HG03521 (cell line): ENCODE data around the gene DBF4B.

Experiments
- ATAC-seq: cut with Tn5 transposase; IDR thresholded peaks from one replicate; pipeline ENCODE4 v1.9.1; 2021; ENCODE audit warnings: mild to moderate bottlenecking, moderate library complexity; ENCODE audit not compliant: unreplicated experiment

DBF4B gene

DNA sequence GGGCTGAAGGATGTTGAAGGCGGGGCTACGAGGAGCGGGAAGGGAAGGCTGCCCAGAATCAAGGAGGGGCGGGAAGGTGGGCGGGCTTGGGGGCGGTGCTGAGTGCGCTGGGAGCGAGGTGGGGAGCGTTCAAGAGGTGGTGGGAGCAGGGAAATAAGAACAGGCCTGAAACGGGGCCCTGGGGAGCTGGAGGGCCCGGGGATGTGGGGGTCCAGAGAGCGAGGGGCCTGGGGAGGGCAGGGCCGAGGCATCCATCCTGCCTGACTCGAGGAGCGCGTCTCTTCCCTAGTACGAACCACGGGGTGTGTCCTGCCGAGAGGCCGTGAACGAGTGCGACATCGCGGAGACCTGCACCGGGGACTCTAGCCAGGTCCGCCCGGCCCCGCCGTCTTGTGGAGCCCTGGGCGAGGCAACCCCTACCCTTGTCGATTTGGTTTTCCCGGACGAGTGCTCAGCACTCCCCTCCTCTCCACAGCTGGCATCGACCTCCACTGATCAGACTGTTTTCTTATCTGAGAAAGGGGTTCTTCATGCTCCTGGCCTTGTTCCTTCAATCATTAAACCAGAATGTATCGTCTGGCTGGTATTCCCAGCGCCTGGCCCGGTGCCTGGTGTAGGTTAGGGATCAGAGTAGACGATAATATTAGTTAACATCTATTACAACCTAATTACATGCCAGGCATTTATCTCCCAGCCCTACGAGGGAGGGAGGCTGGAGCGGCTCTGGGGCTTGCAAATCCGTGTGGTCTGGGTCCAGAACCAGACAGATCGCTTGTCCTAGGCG lies 67.6 kb downstream of the DBF4B start:
- ATAC-seq = peak; percentile 14

DNA sequence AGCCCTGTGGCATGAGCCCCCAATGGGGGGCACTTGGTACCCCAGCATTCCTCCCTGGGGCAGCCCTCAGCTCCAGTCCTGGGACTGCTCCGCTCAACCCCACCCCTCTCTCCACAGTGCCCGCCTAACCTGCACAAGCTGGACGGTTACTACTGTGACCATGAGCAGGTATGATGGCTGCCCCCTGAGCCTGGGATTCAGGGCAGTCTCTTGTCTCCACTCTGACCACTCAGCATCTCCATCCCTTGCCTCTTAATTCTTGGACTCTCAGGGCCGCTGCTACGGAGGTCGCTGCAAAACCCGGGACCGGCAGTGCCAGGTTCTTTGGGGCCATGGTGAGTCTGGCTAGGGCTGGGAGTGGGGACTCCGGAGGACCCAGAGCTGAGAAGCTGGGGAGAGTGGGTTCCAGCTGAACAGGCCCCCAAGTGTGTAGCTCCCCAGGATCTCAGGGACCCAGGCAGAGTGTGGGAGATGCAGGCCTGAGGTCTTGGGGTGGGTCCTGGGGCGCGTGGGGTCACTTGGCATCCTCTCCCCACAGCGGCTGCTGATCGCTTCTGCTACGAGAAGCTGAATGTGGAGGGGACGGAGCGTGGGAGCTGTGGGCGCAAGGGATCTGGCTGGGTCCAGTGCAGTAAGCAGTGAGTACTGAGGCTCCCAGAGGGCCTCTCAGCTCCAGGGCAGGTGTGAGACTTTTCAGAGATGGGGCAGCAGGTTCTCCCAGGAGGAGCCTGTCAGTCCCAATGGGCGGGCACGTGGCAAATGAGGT lies 68.3 kb downstream of the DBF4B start:
- no peak for ATAC-seq

GRCh38 chr17:44777394-44778348 lies 69.2 kb downstream of the DBF4B start:
- no peak for ATAC-seq

- no peak for ATAC-seq
Observed at GRCh38 chr17:44778656-44779210, 70.3 kb downstream of the DBF4B start.

- ATAC-seq = no peak
Observed at GRCh38 chr17:44779211-44780025, 71.0 kb downstream of the DBF4B start.

DNA sequence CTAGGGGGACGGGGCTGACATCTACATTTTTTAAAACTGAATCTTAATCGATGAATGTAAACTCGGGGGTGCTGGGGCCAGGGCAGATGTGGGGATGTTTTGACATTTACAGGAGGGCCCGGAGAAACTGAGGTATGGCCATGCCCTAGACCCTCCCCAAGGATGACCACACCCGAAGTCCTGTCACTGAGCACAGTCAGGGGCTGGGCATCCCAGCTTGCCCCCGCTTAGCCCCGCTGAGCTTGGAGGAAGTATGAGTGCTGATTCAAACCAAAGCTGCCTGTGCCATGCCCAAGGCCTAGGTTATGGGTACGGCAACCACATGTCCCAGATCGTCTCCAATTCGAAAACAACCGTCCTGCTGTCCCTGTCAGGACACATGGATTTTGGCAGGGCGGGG lies 71.7 kb downstream of the DBF4B start:
- ATAC-seq = no peak

- no peak for ATAC-seq
Observed at GRCh38 chr17:44780845-44781480, 72.5 kb downstream of the DBF4B start.

DNA sequence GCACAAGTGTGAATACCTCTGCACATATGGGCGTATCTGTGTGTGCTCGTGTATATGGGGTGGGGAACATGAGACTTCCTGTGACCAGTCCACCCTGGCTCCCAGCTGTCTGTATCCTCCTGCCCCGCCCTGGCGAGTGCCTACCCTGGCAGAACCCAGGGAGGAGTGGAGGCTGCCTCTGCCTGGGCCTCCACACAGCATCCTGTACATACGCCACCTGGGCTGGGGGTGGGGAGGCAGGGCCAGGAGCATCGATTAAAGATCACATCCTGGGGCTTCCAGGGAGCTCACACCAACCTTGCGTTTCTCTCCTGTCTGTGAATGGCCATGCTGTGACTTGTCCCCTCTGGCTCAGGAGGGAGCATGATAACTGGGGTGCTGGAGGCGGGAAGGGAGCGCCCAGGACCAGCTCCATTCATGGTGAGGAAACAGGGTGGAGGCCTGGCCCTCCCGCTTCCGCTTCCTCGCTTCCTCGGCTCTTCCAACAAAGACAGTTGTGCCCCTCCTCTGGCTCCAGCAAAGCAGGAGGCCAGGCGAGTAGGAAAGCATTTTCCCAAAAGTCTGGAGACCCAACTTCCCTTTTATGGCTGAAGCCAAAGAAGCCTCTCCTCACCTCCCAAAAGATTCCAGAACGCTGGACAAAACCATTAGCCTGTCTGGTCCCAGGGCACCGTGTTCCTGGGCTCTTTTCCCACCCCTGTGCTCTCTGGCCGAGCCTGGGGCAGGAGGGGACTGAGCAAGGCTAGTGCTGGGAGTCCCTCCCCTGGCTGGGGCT lies 73.3 kb downstream of the DBF4B start:
- no peak for ATAC-seq

DNA sequence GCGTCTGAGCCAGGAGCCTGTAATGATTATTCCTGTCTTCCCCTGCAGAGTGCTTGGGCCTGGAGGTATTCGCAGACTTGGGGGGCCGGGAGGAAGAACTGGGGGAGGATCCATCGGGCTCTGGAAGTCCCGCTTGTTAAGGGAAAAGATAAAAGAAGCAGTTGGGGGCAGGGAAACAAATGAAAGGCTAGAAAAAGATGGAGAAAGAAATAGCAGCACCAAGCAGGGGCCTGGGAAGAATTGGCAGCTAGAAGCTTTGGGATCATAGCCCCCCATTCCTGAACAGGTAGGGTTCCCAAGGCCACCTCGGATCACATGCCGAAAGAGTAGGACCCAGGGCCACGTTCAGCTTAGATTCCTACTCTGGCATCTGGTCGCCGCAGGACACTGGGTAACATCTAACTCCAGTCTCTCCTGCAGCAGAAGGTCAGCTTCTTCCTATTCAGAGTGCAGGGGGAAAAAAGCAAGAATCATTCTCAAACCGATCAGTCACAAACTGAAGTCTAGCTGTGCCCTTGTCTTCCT lies 73.9 kb downstream of the DBF4B start:
- no peak for ATAC-seq

- ATAC-seq = no peak
Observed at GRCh38 chr17:44785921-44786320, 77.5 kb downstream of the DBF4B start.

DNA sequence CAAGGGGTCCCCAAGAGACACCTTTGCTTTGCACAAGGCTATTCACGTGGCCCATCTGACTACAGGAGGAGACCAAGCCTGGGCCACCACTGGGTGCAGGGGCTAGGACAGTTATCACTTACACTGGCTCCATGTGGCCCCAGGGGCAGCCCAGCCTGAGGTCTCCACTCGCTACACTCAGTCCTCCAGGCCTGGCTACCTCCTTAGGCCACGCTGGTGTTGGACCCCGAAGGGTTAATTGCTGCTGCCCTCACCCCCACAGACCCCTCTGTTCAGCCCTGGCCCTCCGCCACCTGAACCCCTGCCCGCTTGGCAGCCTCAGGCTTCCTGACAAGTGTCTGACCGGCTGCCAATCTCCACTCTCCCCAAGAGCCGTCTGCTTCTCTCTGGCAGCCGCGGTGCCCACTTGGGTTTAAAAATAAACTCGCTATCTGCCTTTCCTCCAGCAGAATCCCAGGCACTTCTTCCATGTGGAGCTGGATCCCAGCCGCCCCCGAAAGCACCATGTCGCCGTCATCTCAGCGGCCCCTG lies 78.2 kb downstream of the DBF4B start:
- ATAC-seq = no peak

- ATAC-seq = no peak
Observed at GRCh38 chr17:44787271-44787940, 78.9 kb downstream of the DBF4B start.

DNA sequence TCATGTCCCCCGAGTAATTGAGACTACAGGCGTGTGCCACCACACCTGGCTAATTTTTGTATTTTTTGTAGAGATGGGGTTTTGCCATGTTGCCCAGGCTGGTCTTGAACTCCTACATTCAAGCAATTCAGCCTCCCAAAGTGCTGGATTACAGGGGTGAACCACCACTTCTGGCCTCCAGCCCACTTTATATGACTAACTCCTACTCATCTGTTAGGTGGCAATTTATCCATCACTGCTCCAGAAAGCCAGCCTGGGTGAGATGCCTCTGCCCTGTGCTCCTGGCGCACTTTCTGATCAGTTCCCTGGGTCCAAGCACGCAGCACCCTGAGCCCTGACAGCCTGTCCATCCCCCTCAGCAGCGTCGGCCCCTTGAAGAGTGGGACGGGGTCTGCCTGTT lies 79.7 kb downstream of the DBF4B start:
- ATAC-seq = no peak

GRCh38 chr17:44792276-44792675 lies 83.8 kb downstream of the DBF4B start:
- ATAC-seq = no peak

DNA sequence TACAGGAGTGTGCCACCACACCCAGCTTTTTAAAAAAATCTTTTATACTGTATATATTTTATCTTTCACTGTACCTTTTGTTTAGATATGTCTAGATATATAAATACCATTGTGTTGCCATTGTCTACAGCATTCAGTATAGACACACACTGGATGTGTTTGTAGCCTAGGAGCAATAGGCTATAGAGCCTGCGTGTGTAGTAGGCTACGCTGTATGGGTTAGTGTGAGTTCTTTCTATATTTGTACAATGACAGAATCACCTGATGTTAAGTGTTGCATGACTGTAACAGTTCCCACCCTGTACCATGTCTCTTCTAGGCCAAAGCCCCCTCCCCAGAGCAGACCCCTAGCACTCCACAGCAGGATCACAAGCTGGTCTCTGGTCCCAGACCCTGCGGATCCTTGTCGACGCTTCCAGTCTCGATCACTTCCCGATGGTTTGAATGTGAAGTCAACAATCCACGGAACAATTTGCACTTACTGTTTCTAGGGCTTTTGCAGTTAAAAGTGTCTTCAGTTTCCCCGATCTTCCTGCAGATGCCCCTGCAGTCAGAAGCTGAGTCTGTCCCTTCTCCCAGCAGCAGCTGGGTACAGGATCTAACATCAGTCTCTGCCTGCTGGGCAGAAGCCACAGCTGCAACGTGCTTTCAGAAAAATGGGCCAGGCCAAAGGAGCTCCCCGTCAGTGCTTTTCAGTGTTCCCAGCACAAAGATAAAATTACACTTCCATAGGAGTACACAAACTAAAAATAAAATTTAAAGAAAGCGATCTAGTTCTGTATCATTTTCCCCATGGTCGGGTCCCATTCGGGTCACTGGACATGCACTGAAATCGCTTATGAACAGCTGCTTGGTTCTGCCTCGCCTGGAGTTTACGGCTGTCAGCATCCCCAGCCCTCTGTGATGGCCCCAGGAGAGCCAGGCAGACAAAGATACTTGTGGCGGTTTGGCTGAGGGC lies 85.7 kb downstream of the DBF4B start:
- ATAC-seq = no peak

DNA sequence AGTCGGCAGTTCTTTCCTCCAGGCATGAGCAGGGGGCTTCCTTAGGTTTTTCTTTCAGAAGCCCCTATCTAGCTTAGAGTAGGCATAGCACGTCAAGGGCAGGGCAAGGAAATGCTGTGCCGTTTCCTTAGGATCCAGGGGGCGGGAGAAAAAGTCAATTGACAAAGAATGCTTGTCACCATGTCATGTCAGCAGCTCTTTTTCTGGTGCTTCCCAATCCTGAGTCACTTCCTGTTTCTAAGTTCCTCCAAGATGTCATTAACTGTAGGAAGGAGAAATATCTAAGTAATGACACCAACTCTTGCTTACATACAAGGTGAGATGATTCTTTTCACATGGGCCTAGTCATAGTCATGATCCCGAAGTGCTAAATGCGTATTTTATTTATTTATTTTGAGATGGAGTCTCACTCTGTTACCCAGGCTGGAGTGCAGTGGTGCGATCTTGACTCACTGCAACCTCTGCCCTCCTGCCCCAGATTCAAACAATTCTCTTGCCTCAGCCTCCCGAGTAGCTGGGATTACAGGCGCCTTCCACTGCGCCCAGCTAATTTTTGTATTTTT lies 86.5 kb downstream of the DBF4B start:
- ATAC-seq = no peak
